K562 (cell line): Measurements from ENCODE around the gene TMEM107. TPM values are rescaled to one million over a fixed set of nuclear protein-coding genes. Genes with fewer than 3 reads are reported as not detected.

Source experiments
- ARHGAP35 ChIP-seq: fragments of 450-650 bp; IDR thresholded peaks from 2 replicates; pipeline ENCODE4 v1.6.1; 2018; ENCODE audit not compliant: partially characterized antibody
- ARNT ChIP-seq, 2 experiments: fragments of 450-650 bp; IDR thresholded peaks; 2 replicates each; pipeline ENCODE4 v1.6.1; 2016; ENCODE audit warnings: mild to moderate bottlenecking in 1 of 2
- CHD4 ChIP-seq: fragments of 200-600 bp; sonication (generic); IDR thresholded peaks from 3 replicates; pipeline ENCODE4 v1.6.1; 2012; ENCODE audit warnings: low read depth, mild to moderate bottlenecking, mixed read lengths, low read length, inconsistent platforms; ENCODE audit not compliant: insufficient read depth, insufficient replicate concordance, poor library complexity, severe bottlenecking
- FOS ChIP-seq: IDR thresholded peaks from 3 replicates; pipeline ENCODE4 v1.6.1; 2011; ENCODE audit not compliant: insufficient read length; ENCODE audit errors: extremely low read depth
- GATAD2A ChIP-seq: fragments of 450-650 bp; IDR thresholded peaks from 2 replicates; pipeline ENCODE4 v1.6.1; 2017
- KAT2B ChIP-seq: IDR thresholded peaks from one replicate; pipeline ENCODE4 v1.6.1; 2012; ENCODE audit warnings: low read depth, mild to moderate bottlenecking, control low read depth, inconsistent platforms, low read length, moderate library complexity
- KLF10 ChIP-seq: fragments of 250-450 bp; sonication (Bioruptor Pico); IDR thresholded peaks from 2 replicates; pipeline ENCODE4 v1.6.1; 2021; ENCODE audit warnings: matching md5 sums
- MEF2A ChIP-seq: IDR thresholded peaks from 2 replicates; pipeline ENCODE4 v1.6.1; 2011; ENCODE audit warnings: low read depth, mild to moderate bottlenecking, low read length, moderate library complexity; ENCODE audit not compliant: control insufficient read depth
- MTA2 ChIP-seq: fragments of 450-650 bp; IDR thresholded peaks from 2 replicates; pipeline ENCODE4 v1.6.1; 2016; ENCODE audit warnings: low read depth
- NCOR1 ChIP-seq: fragments of 450-650 bp; IDR thresholded peaks from 2 replicates; pipeline ENCODE4 v1.6.1; 2016; ENCODE audit warnings: mild to moderate bottlenecking, moderate library complexity
- NFE2L1 ChIP-seq: fragments of 450-650 bp; IDR thresholded peaks from 2 replicates; pipeline ENCODE4 v1.6.1; 2016; ENCODE audit warnings: missing genetic modification characterization, low read depth, mild to moderate bottlenecking, missing compliant biosample characterization, moderate library complexity, borderline replicate concordance
- NFIC ChIP-seq: fragments of 450-650 bp; IDR thresholded peaks from 2 replicates; pipeline ENCODE4 v1.6.1; 2017; ENCODE audit warnings: mild to moderate bottlenecking, inconsistent platforms
- POLR2G ChIP-seq: fragments of 200-400 bp; formaldehyde crosslinking; IDR thresholded peaks from 2 replicates; pipeline ENCODE4 v1.6.1; 2017; ENCODE audit warnings: low read depth, mild to moderate bottlenecking, antibody characterized with exemption, low read length, moderate library complexity
- PTRF ChIP-seq: fragments of 450-650 bp; IDR thresholded peaks from 2 replicates; pipeline ENCODE4 v1.6.1; 2016; ENCODE audit warnings: mild to moderate bottlenecking, missing genetic modification characterization, missing compliant biosample characterization
- SMAD1 ChIP-seq: fragments of 150-350 bp; IDR thresholded peaks from 2 replicates; pipeline ENCODE4 v1.6.1; 2014; ENCODE audit warnings: low read length, low read depth; ENCODE audit not compliant: partially characterized antibody
- STAG1 ChIP-seq: sonication (generic); formaldehyde crosslinking; IDR thresholded peaks from 2 replicates; pipeline ENCODE4 v1.5.0; 2020; ENCODE audit warnings: missing genetic modification reagents, borderline replicate concordance
- STAT5A ChIP-seq: IDR thresholded peaks from 2 replicates; pipeline ENCODE4 v1.6.1; 2012; ENCODE audit warnings: low read length, inconsistent platforms, borderline replicate concordance
- TEAD2 ChIP-seq: fragments of 450-650 bp; IDR thresholded peaks from 2 replicates; pipeline ENCODE4 v1.6.1; 2016; ENCODE audit warnings: missing genetic modification characterization, control low read depth, missing compliant biosample characterization
- ZC3H8 ChIP-seq: fragments of 450-650 bp; IDR thresholded peaks from 2 replicates; pipeline ENCODE4 v1.6.1; 2017
- ZFPM2 ChIP-seq: fragments of 250-450 bp; sonication (Bioruptor Pico); IDR thresholded peaks from 2 replicates; pipeline ENCODE4 v1.5.1; 2022; ENCODE audit warnings: mild to moderate bottlenecking
- ZNF699 ChIP-seq: fragments of 250-450 bp; sonication (Bioruptor Pico); IDR thresholded peaks from 2 replicates; pipeline ENCODE4 v1.8.0; 2021; ENCODE audit warnings: mild to moderate bottlenecking, moderate library complexity; ENCODE audit not compliant: insufficient replicate concordance
- polyA plus RNA-seq, 8 experiments: library from polyadenylated mRNA; depleted of rRNA in 4 of 8; stranded (reverse) in 5 of 8; unstranded in 3 of 8; fragments of >200 nt; fragmentation: Nextera tagmentation in 2 of 8; fragmentation: Illumina TruSeq in 1 of 8; extraction: Ambion mirVana in 2 of 8; extraction: Trizol in 1 of 8; gene quantifications; 2 replicates each; pipeline versions ENCODE4 v1.2.1 to v1.2.3, GENCODE V29; 2011 to 2014; ENCODE audit warnings: inconsistent platforms in 1 of 8, missing spikeins in 1 of 8
- total RNA-seq, 7 experiments: library from RNA; depleted of rRNA in 6 of 7; stranded (reverse); fragments of >200 nt in 6 of 7; fragmentation: Illumina TruSeq in 2 of 7; extraction: Trizol in 2 of 7; gene quantifications; 2 replicates each; pipeline versions ENCODE4 v1.2.1 to v1.2.3, GENCODE V29; 2011 to 2021; ENCODE audit warnings: low replicate concordance in 1 of 7
- TF ChIP-seq, protein P1 (sequence below): fragments of 450-650 bp; IDR thresholded peaks from 2 replicates; pipeline ENCODE4 v1.6.1; 2016; ENCODE audit warnings: borderline replicate concordance
- TF ChIP-seq, protein P2 (sequence below): fragments of 450-650 bp; IDR thresholded peaks from 2 replicates; pipeline ENCODE4 v1.6.1; 2014; ENCODE audit warnings: low read depth, mild to moderate bottlenecking, moderate library complexity, borderline replicate concordance
- TF ChIP-seq, protein P3 (sequence below), 2 experiments: fragments of 450-650 bp; conservative IDR thresholded peaks; 2 replicates each; pipeline ENCODE4 v1.6.1; 2017; ENCODE audit warnings: mild to moderate bottlenecking in 2 of 2, moderate library complexity in 2 of 2

TMEM107 gene
- total and polyA plus RNA-seq, 9 of the 15 experiments (the other 6 are each of a cell fraction or from before 2014, with no cell fraction given) = 7.1 to 26.2 (median 16.9) TPM

DNA sequence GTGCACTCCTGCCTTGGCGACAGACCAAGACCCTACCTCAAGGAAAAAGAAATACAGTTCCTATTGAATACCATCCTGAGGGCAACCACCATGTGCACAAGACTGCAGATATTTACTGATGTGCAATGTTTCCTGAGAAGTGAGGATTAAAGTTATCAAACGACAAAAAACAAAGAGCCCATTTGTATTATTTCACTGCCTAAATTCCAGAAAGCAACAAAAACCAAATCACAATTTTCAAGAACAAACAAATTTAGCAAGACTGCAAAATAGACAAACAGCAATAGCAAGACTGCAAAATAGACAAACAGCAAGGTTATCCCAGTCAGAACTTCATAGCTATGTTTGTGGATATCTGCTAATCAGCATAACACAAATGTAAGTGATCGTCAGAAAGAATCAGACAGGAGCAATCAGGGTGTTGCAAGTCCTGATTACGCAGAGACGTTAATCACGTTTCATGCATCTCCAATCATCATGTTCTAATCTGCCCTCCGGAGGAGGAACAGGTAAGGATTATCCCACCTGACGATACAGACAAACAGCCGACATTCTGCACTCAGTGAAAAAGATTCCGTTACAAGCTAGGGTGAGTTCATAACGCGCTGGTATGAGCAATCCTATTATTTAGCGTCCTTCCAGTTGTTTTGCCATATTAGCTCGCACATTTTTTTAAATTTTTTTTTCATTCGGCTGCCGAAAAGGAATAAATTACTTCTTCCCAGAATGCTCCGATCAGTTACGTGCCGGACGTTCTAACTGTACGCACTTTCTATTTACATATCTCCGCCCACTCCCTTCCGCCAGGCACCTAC, 2.9 kb downstream of the TMEM107 start (continued):
- TF ChIP-seq STAG1 (CRISPR knock-in tag) = no peak
- TF ChIP-seq TEAD2 (tag) = no peak
- peak; percentile 100 for TF ChIP-seq ARHGAP35
- TF ChIP-seq GATAD2A = peak; percentile 98
- TF ChIP-seq ARNT (IDR thresholded peaks at IDR 0.05) = peak; percentile 95 to 98
- TF ChIP-seq, protein P1, sequence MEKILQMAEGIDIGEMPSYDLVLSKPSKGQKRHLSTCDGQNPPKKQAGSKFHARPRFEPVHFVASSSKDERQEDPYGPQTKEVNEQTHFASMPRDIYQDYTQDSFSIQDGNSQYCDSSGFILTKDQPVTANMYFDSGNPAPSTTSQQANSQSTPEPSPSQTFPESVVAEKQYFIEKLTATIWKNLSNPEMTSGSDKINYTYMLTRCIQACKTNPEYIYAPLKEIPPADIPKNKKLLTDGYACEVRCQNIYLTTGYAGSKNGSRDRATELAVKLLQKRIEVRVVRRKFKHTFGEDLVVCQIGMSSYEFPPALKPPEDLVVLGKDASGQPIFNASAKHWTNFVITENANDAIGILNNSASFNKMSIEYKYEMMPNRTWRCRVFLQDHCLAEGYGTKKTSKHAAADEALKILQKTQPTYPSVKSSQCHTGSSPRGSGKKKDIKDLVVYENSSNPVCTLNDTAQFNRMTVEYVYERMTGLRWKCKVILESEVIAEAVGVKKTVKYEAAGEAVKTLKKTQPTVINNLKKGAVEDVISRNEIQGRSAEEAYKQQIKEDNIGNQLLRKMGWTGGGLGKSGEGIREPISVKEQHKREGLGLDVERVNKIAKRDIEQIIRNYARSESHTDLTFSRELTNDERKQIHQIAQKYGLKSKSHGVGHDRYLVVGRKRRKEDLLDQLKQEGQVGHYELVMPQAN = peak; percentile 79
- TF ChIP-seq ZFPM2 (CRISPR knock-in tag) = peak; percentile 95
- peak; percentile 91 for TF ChIP-seq MEF2A
- no peak for TF ChIP-seq PTRF (tag)
- no peak for TF ChIP-seq KAT2B
- TF ChIP-seq, protein P2, sequence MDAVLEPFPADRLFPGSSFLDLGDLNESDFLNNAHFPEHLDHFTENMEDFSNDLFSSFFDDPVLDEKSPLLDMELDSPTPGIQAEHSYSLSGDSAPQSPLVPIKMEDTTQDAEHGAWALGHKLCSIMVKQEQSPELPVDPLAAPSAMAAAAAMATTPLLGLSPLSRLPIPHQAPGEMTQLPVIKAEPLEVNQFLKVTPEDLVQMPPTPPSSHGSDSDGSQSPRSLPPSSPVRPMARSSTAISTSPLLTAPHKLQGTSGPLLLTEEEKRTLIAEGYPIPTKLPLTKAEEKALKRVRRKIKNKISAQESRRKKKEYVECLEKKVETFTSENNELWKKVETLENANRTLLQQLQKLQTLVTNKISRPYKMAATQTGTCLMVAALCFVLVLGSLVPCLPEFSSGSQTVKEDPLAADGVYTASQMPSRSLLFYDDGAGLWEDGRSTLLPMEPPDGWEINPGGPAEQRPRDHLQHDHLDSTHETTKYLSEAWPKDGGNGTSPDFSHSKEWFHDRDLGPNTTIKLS = peak; percentile 55; the same call in 1 of the 2 replicates
- TF ChIP-seq POLR2G = peak; percentile 85
- no peak for TF ChIP-seq ZNF699
- TF ChIP-seq NCOR1 = peak; percentile 98
- TF ChIP-seq ZC3H8 = peak; percentile 99
- TF ChIP-seq NFIC = peak; percentile 89
- peak; percentile 95 for TF ChIP-seq KLF10
- TF ChIP-seq SMAD1 = peak; percentile 100
- TF ChIP-seq FOS = no peak
- TF ChIP-seq STAT5A = peak; percentile 74
- no peak for TF ChIP-seq CHD4
- TF ChIP-seq, protein P3, sequence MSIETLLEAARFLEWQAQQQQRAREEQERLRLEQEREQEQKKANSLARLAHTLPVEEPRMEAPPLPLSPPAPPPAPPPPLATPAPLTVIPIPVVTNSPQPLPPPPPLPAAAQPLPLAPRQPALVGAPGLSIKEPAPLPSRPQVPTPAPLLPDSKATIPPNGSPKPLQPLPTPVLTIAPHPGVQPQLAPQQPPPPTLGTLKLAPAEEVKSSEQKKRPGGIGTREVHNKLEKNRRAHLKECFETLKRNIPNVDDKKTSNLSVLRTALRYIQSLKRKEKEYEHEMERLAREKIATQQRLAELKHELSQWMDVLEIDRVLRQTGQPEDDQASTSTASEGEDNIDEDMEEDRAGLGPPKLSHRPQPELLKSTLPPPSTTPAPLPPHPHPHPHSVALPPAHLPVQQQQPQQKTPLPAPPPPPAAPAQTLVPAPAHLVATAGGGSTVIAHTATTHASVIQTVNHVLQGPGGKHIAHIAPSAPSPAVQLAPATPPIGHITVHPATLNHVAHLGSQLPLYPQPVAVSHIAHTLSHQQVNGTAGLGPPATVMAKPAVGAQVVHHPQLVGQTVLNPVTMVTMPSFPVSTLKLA (conservative IDR thresholded peaks at IDR 0.05) = peak; percentile 62 to 74
- peak; percentile 58 for TF ChIP-seq MTA2
- no peak for TF ChIP-seq NFE2L1 (tag)
